SK-N-DZ (cell line): ENCODE results near the gene CALML3.

Experiments
- DNase-seq: peaks from one replicate; pipeline ENCODE4 v3.0.0-alpha.2; 2015; ENCODE audit warnings: low spot score

The CALML3 gene

GRCh38 chr10:5506246-5506645 is 18.5 kb upstream of the CALML3 start:
- no peak for DNase-seq

- no peak for DNase-seq
Observed at GRCh38 chr10:5506751-5507648, 17.8 kb upstream of the CALML3 start.

GRCh38 chr10:5507649-5508131 is 17.1 kb upstream of the CALML3 start:
- DNase-seq: no peak

GRCh38 chr10:5508161-5508604 is 16.6 kb upstream of the CALML3 start:
- DNase-seq: no peak

GRCh38 chr10:5508786-5509185 is 16.0 kb upstream of the CALML3 start:
- DNase-seq: no peak

GRCh38 chr10:5509236-5509635 is 15.5 kb upstream of the CALML3 start:
- DNase-seq: no peak

GRCh38 chr10:5509691-5510090 is 15.1 kb upstream of the CALML3 start:
- DNase-seq: no peak

- DNase-seq: no peak
Observed at GRCh38 chr10:5510281-5511072, 14.3 kb upstream of the CALML3 start.

GRCh38 chr10:5511231-5511884 is 13.4 kb upstream of the CALML3 start:
- no peak for DNase-seq

GRCh38 chr10:5511885-5512280 is 12.9 kb upstream of the CALML3 start:
- no peak for DNase-seq

- DNase-seq: no peak
Observed at GRCh38 chr10:5512331-5512730, 12.4 kb upstream of the CALML3 start.

GRCh38 chr10:5512881-5513612 is 11.7 kb upstream of the CALML3 start:
- DNase-seq: no peak

- DNase-seq: no peak
Observed at GRCh38 chr10:5514226-5514850, 10.4 kb upstream of the CALML3 start.

- no peak for DNase-seq
Observed at GRCh38 chr10:5515948-5516761, 8.6 kb upstream of the CALML3 start.

GRCh38 chr10:5517546-5517945 is 7.2 kb upstream of the CALML3 start:
- DNase-seq: no peak

- no peak for DNase-seq
Observed at GRCh38 chr10:5518143-5518542, 6.6 kb upstream of the CALML3 start.

GRCh38 chr10:5519054-5519453 is 5.7 kb upstream of the CALML3 start:
- DNase-seq: no peak

GRCh38 chr10:5522913-5523560 is 1.7 kb upstream of the CALML3 start:
- DNase-seq: no peak

GRCh38 chr10:5523796-5524574 is 776 bp upstream of the CALML3 start:
- no peak for DNase-seq
